Suppressor macrophage treated with lipopolysaccharide for 4 hours (primary cell): ENCODE measurements around the gene RIPK3.

ENCODE experiments used
- DNase-seq: peaks from one replicate; pipeline ENCODE4 v3.0.0-alpha.2; 2020

Gene RIPK3

GRCh38 chr14:24316597-24316950 lies 23.2 kb downstream of the RIPK3 start:
- no peak for DNase-seq

GRCh38 chr14:24315807-24316596 lies 23.8 kb downstream of the RIPK3 start:
- DNase-seq, result no peak

- no peak for DNase-seq
These were observed 24.5 kb downstream of the RIPK3 start for GRCh38 chr14:24315243-24315806.

GRCh38 chr14:24314377-24315193 lies 25.2 kb downstream of the RIPK3 start:
- no peak for DNase-seq

- no peak for DNase-seq
These were observed 25.9 kb downstream of the RIPK3 start for GRCh38 chr14:24313913-24314312.

- peak; percentile 86 for DNase-seq
These were observed 26.9 kb downstream of the RIPK3 start for GRCh38 chr14:24312736-24313507.

- DNase-seq, result peak; percentile 84
These were observed 27.8 kb downstream of the RIPK3 start for GRCh38 chr14:24311837-24312615.

- DNase-seq, result no peak
These were observed 28.9 kb downstream of the RIPK3 start, which contains the start of gene LTB4R for GRCh38 chr14:24310646-24311604. LTB4R (plus strand) TSS chr14:24311502; CDS start chr14:24315652, 4,150 bp downstream.

- DNase-seq, result no peak
These were observed 29.5 kb downstream of the RIPK3 start for GRCh38 chr14:24310265-24310645.

- DNase-seq, result no peak
These were observed 30.1 kb downstream of the RIPK3 start, which contains the start of gene LTB4R2 for GRCh38 chr14:24309538-24310264. LTB4R2 (plus strand) TSS chr14:24310140; CDS start chr14:24310665, 525 bp downstream.

GRCh38 chr14:24308342-24309124 lies 31.3 kb downstream of the RIPK3 start:
- no peak for DNase-seq

GRCh38 chr14:24307575-24308341 lies 32.0 kb downstream of the RIPK3 start, which contains the start of gene CIDEB:
CIDEB (minus strand) TSS chr14:24307977; CDS start chr14:24307858, 119 bp downstream.
- peak; percentile 86 for DNase-seq

GRCh38 chr14:24307156-24307574 lies 32.6 kb downstream of the RIPK3 start:
- no peak for DNase-seq

GRCh38 chr14:24304019-24304387 lies 35.8 kb downstream of the RIPK3 start:
- no peak for DNase-seq

GRCh38 chr14:24300326-24300980 lies 39.3 kb downstream of the RIPK3 start:
- no peak for DNase-seq

- DNase-seq, result peak; percentile 95
These were observed 40.3 kb downstream of the RIPK3 start, which contains the start of the genes DHRS1 and NOP9 for GRCh38 chr14:24299255-24300191. DHRS1 (minus strand) TSS chr14:24299780; CDS start chr14:24299106, 674 bp downstream. NOP9 (plus strand) TSS chr14:24299850; CDS start chr14:24299955, 105 bp downstream.
